Astrocyte of the cerebellum (primary cell): ENCODE data around the gene FETUB.

Experiments
- DNase-seq: peaks from one replicate; pipeline ENCODE4 v3.0.0-alpha.2; 2011; ENCODE audit warnings: low read depth
- H3K4me3 ChIP-seq: 2 replicates; pipeline ENCODE4 v1.5.1; 2011; ENCODE audit warnings: mild to moderate bottlenecking, low read depth, low read length, moderate library complexity
- in situ Hi-C: cut with HindIII; loops from 2 replicates; pipeline ENCODE4 v1.10.0; 2017; ENCODE audit warnings: low sequenced_read_pairs
- TF ChIP-seq, protein P1 (sequence below): IDR thresholded peaks from 2 replicates; pipeline ENCODE4 v1.5.1; 2012; ENCODE audit warnings: low read length, low read depth, moderate library complexity, mild to moderate bottlenecking; ENCODE audit errors: missing control alignments

FETUB gene

DNA sequence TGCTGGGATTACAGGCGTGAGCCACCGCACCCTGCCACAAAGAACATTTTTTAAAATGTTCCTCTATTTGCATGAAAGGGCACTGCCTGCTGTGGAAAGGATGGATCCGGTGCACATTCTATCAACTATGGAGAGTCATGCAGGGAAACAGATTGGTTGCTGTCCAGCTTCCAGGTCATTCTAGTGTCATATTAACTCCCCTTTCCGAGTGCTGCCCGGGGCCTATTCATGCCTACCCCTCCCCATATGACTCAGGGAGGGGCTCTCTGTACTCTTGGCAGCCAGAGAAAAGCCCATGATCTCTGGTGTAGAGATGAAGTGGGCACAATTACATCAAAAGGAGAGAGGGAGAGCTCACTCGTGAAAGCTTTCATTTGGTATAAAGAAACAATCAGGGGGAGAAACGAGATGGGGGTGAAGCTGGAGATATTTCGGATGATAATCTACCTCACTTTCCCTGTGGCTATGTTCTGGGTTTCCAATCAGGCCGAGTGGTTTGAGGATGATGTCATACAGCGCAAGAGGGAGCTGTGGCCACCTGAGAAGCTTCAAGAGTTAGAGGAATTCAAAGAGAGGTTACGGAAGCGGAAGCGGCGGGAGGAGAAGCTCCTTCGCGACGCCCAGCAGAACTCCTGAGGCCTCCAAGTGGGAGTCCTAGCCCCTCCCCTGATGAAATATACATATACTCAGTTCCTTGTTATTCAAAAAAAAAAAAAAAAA lies 43.5 kb upstream of the FETUB start:
- in situ Hi-C loops: no loop called here
- H3K4me3 ChIP-seq: no peak overlapping the region
- TF ChIP-seq, protein P1, sequence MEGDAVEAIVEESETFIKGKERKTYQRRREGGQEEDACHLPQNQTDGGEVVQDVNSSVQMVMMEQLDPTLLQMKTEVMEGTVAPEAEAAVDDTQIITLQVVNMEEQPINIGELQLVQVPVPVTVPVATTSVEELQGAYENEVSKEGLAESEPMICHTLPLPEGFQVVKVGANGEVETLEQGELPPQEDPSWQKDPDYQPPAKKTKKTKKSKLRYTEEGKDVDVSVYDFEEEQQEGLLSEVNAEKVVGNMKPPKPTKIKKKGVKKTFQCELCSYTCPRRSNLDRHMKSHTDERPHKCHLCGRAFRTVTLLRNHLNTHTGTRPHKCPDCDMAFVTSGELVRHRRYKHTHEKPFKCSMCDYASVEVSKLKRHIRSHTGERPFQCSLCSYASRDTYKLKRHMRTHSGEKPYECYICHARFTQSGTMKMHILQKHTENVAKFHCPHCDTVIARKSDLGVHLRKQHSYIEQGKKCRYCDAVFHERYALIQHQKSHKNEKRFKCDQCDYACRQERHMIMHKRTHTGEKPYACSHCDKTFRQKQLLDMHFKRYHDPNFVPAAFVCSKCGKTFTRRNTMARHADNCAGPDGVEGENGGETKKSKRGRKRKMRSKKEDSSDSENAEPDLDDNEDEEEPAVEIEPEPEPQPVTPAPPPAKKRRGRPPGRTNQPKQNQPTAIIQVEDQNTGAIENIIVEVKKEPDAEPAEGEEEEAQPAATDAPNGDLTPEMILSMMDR: no peak
- DNase-seq: no peak

DNA sequence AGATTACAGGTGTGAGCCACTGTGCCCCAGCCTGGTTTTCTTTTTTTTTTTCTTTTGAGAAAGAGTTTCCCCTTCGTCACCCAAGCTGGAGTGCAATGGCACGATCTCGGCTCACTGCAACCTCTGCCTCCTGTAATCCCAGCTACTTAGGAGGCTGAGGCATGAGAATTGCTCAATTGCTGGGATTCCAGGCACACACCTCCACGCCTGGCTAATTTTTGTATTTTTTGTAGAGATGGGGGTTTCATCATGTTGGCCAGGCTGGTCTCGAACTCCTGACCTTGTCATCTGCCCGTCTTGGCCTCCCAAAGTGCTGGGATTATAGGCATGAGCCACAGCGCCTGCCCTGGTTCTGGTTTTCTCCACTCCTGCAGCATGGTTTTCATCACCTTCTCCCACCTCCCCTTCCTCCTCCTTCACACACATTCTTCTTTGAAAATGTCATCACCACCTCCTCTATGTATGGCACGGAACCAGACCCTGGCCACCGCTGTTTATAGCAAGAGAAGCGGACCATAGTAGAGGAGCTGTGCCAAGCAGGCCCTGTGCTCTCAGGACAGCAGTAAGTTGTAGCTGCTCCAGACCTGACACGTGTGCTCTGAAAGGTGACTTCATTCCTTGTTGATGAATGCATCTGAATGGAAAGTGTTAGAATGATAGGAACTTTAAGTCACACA lies 42.0 kb upstream of the FETUB start:
- DNase-seq: peak; percentile 60
- TF ChIP-seq, protein P1: no peak
- H3K4me3 ChIP-seq: no peak overlapping the region
- in situ Hi-C loops: no loop called here

DNA sequence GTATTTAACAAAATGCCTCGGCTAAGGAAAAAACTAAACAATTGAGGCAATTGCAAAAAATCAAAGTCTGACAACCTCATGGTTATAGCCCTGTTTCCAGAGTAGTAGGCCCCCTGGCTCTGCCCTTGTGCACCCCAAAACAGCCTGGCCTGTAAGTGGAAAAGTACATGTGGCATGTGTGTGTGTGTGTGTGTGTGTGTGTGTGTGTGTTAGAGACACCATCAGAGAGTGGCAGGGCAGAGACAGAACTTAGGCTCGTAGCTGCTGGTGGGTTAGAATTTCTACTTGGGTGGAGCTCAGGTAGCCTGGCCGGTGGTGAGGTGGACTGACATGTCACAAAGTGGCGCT lies 41.4 kb upstream of the FETUB start:
- no peak overlapping the region for H3K4me3 ChIP-seq
- no peak for DNase-seq
- TF ChIP-seq, protein P1: no peak
- in situ Hi-C loops: no loop called here

DNA sequence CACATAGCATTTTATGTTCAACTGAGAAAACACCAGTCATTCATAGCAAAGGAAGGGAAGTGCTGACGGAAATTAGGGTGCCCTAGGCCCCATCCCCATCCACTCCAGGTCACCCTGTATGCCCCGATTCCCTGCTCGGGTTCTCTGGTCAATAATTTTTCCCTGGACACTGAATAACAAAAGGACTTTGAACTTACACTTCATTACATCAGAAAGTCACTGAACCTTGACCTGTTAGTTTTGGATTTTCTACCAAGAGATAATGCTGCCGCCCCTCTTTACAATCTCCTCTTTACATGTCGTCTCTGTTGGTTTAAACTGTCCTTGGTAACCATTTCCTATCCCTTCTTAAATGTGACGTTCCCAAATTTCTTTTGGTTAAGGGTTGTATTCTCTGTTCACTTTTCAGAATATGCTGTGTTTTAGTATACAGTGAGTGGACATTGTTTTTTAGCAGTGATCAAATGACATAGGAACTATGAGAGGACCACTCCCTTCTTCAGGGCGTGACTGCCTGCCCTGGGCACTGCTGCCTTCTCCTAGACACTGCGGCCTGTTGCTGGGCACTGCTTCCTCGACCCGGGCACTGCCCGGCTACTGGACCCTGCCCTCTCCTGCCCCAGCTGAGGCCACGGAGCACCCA lies 40.9 kb upstream of the FETUB start:
- no peak for DNase-seq
- in situ Hi-C loops: no loop called here
- TF ChIP-seq, protein P1: no peak
- H3K4me3 ChIP-seq: no peak overlapping the region

DNA sequence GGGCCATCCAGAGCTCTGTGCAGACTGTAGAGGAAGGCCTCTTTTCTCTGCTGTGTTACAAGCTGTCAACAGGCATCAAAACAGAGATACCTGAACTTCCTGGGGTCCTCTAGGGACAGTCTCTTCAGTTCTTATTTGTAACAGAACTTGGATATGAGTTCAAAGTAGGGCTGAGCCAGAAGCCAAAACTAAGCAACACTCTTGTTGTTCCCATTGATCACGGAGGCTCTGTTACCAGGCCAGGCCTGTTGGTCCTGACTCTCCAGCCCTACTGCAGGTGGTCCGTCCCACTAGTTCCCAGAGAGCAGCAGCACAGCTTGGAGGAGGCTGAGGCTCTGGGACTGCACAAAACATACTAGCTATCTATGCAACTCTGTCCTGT lies 40.4 kb upstream of the FETUB start:
- DNase-seq: no peak
- in situ Hi-C loops: no loop called here
- TF ChIP-seq, protein P1: no peak
- no peak overlapping the region for H3K4me3 ChIP-seq

DNA sequence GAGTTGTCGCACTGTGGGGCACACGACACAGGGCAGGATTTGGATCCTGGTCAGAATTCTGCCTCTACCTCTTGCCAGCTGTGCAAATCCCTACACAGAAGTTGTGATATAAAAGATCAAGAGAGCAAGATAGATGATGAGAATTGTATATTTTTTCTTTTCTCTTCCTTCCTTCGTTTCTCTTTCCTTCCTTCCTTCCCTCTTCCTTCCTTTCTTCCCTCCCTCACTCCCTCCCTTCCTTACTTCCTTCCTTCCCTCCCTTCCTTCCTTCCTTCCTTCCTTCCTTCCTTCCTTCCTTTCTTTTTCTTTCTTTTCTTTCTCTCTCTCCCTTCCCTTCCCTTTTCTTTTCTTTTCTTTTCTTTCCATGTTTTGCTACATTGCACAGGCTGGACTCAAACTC lies 39.3 kb upstream of the FETUB start:
- DNase-seq: no peak
- no peak overlapping the region for H3K4me3 ChIP-seq
- in situ Hi-C loops: no loop called here
- TF ChIP-seq, protein P1: no peak
